ENCODE measurements around the gene GSTO2. TPM values are rescaled to one million over a fixed set of nuclear protein-coding genes. Genes with fewer than 3 reads are reported as not detected.

GSTO2 gene
- total RNA-seq, 1 donor = 2.2 TPM

DNA sequence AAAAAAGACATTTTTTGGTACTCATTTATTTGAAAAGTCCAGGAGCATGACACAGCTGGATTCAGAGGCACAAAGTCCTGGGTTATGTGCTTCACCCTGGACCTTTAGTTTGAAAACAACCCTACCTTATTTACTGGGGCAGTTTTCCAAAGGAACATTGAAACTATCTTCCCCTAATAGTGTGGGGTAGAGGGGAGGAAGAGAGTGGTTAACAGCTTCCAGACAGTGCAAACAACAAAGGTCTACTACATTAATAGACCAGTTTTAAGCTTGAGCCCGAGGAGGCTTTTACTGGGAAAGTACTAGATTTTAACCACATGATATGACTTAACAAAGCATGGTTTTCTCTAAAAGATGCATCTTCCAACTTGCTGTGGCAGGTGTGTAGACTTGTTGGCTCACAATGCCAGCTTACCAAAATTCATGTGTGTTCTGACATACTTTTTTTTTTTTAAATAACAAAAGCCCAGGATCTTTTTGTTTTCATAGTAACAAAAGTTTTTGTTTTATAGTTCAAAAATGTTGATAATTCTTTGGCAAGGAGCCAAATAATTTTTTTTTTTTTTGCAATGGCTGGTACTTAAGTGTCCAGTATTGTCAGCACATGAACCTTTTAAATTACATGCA, 12.5 kb upstream of the GSTO2 start:
- H3K36me3 ChIP-seq (ENCODE audit: insufficient read depth, low read length) = peaks cover 48% of the 10 kb centered on the region
- peak overlapping the region; percentile 92 for H3K4me2 ChIP-seq (ENCODE audit: insufficient read depth, low read length)
- TF ChIP-seq, protein P1, sequence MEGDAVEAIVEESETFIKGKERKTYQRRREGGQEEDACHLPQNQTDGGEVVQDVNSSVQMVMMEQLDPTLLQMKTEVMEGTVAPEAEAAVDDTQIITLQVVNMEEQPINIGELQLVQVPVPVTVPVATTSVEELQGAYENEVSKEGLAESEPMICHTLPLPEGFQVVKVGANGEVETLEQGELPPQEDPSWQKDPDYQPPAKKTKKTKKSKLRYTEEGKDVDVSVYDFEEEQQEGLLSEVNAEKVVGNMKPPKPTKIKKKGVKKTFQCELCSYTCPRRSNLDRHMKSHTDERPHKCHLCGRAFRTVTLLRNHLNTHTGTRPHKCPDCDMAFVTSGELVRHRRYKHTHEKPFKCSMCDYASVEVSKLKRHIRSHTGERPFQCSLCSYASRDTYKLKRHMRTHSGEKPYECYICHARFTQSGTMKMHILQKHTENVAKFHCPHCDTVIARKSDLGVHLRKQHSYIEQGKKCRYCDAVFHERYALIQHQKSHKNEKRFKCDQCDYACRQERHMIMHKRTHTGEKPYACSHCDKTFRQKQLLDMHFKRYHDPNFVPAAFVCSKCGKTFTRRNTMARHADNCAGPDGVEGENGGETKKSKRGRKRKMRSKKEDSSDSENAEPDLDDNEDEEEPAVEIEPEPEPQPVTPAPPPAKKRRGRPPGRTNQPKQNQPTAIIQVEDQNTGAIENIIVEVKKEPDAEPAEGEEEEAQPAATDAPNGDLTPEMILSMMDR (IDR thresholded peaks at IDR 0.05; ENCODE audit: extremely low read depth, low read depth, low read length) = no peak
- H4K20me1 ChIP-seq (ENCODE audit: insufficient read depth, low read length) = peaks cover 21% of the 10 kb centered on the region
- H3K79me2 ChIP-seq (ENCODE audit: insufficient read depth, low read length) = peaks cover 63% of the 10 kb centered on the region
- no peaks in the 10 kb centered on the region for H3K27me3 ChIP-seq (ENCODE audit: insufficient read depth, low read length)
- no peaks in the 10 kb centered on the region for H3K9me3 ChIP-seq (ENCODE audit: low read depth, low read length)
- peak overlapping the region; percentile 88 for H3K4me3 ChIP-seq (ENCODE audit: insufficient read depth, low read length)
- peaks cover 48% of the 10 kb centered on the region for H3K4me1 ChIP-seq (ENCODE audit: insufficient read depth, low read length)
- DNase-seq (ENCODE audit: insufficient read length, low spot score, missing footprints) = no peak
- peak overlapping the region; percentile 86 for H3K27ac ChIP-seq (ENCODE audit: low read depth, low read length)
- no peak overlapping the region for H2AFZ ChIP-seq (ENCODE audit: low read length)

DNA sequence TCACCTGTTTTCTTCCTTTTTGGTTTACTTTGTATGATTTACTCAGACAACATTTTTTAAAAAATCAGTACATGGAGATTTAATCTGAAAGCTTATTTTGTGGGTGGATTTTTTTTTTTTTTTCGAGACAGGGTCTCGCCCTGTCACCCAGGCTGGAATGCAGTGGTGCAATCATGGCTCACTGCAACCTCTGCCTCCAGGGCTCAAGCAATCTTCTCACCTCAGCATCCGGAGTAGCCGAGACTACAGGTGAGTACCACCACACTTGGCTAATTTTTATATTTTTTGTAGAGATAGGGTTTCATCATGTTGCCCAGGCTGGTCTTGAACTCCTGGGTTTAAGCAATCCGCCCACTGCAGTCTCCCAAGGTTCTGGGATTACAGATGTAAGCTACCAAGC, 11.7 kb upstream of the GSTO2 start:
- H3K4me1 ChIP-seq (ENCODE audit: insufficient read depth, low read length) = peaks cover 48% of the 10 kb centered on the region
- H3K27ac ChIP-seq (ENCODE audit: low read depth, low read length) = peak overlapping the region; percentile 86
- H3K4me3 ChIP-seq (ENCODE audit: insufficient read depth, low read length) = peak overlapping the region; percentile 88
- H4K20me1 ChIP-seq (ENCODE audit: insufficient read depth, low read length) = peaks cover 21% of the 10 kb centered on the region
- H3K36me3 ChIP-seq (ENCODE audit: insufficient read depth, low read length) = peaks cover 55% of the 10 kb centered on the region
- H2AFZ ChIP-seq (ENCODE audit: low read length) = no peak overlapping the region
- peak overlapping the region; percentile 92 for H3K4me2 ChIP-seq (ENCODE audit: insufficient read depth, low read length)
- TF ChIP-seq, protein P1 (IDR thresholded peaks at IDR 0.05; ENCODE audit: extremely low read depth, low read depth, low read length) = no peak
- no peaks in the 10 kb centered on the region for H3K27me3 ChIP-seq (ENCODE audit: insufficient read depth, low read length)
- H3K9me3 ChIP-seq (ENCODE audit: low read depth, low read length) = no peaks in the 10 kb centered on the region
- no peak for DNase-seq (ENCODE audit: insufficient read length, low spot score, missing footprints)
- peaks cover 71% of the 10 kb centered on the region for H3K79me2 ChIP-seq (ENCODE audit: insufficient read depth, low read length)

DNA sequence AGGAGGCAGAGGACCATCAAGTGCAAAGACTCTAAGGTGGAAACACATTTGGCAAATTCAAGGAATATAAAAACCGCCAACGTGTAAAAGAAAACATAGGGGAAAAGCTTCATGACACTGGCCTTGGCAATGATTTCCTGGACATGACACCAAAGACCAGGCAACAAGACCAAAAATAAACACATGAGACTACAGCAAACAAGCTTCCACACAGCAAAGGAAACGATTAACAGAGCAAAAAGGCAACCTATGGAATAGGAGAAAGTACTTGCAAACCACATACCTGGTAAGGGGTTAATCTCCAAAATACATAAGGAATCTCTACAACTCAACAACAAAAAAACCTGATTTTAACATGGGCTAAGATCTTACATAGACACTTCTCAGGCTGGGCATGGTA, 10.8 kb upstream of the GSTO2 start:
- no peak overlapping the region for H3K4me2 ChIP-seq (ENCODE audit: insufficient read depth, low read length)
- H3K79me2 ChIP-seq (ENCODE audit: insufficient read depth, low read length) = peaks cover 80% of the 10 kb centered on the region
- H3K27ac ChIP-seq (ENCODE audit: low read depth, low read length) = peak overlapping the region; percentile 86
- H2AFZ ChIP-seq (ENCODE audit: low read length) = no peak overlapping the region
- H3K36me3 ChIP-seq (ENCODE audit: insufficient read depth, low read length) = peaks cover 65% of the 10 kb centered on the region
- DNase-seq (ENCODE audit: insufficient read length, low spot score, missing footprints) = no peak
- H3K27me3 ChIP-seq (ENCODE audit: insufficient read depth, low read length) = no peaks in the 10 kb centered on the region
- H3K4me3 ChIP-seq (ENCODE audit: insufficient read depth, low read length) = no peak overlapping the region
- no peaks in the 10 kb centered on the region for H3K9me3 ChIP-seq (ENCODE audit: low read depth, low read length)
- H3K4me1 ChIP-seq (ENCODE audit: insufficient read depth, low read length) = peaks cover 48% of the 10 kb centered on the region
- TF ChIP-seq, protein P1 (IDR thresholded peaks at IDR 0.05; ENCODE audit: extremely low read depth, low read depth, low read length) = no peak
- H4K20me1 ChIP-seq (ENCODE audit: insufficient read depth, low read length) = peaks cover 21% of the 10 kb centered on the region

DNA sequence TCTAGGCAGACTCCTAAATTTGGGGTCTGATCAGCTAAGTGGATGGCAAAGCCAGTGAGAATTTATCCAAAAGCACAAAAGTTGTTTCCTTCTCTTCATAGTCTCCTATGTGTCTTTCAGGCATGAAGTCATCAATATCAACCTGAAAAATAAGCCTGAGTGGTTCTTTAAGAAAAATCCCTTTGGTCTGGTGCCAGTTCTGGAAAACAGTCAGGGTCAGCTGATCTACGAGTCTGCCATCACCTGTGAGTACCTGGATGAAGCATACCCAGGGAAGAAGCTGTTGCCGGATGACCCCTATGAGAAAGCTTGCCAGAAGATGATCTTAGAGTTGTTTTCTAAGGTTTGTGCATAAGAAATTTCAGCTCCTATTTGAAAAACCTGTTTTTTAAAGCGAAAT, 9.5 kb upstream of the GSTO2 start:
- Histone ChIP-seq H3K27me3 (ENCODE audit: insufficient read depth, low read length) (no peaks in the 10 kb centered on the region), H2AFZ (ENCODE audit: low read length) (no peak overlapping the region), H3K36me3 (ENCODE audit: insufficient read depth, low read length) (peaks cover 78% of the 10 kb centered on the region), H4K20me1 (ENCODE audit: insufficient read depth, low read length) (peaks cover 23% of the 10 kb centered on the region), H3K79me2 (ENCODE audit: insufficient read depth, low read length) (peaks cover 90% of the 10 kb centered on the region), H3K4me1 (ENCODE audit: insufficient read depth, low read length) (peaks cover 42% of the 10 kb centered on the region), H3K27ac (ENCODE audit: low read depth, low read length) (peak overlapping the region; percentile 51), H3K9me3 (ENCODE audit: low read depth, low read length) (no peaks in the 10 kb centered on the region), H3K4me2 (ENCODE audit: insufficient read depth, low read length) (no peak overlapping the region), H3K4me3 (ENCODE audit: insufficient read depth, low read length) (no peak overlapping the region)
- no peak for DNase-seq (ENCODE audit: insufficient read length, low spot score, missing footprints)
- TF ChIP-seq, protein P1 (IDR thresholded peaks at IDR 0.05; ENCODE audit: extremely low read depth, low read depth, low read length) = no peak

Data from osteoblast (primary cell).